Parathyroid adenoma (tissue), 2 donors: ENCODE measurements around the gene ZMYND8.
"Not testable (repeated sequence)": the region's sequence is repeated elsewhere in the genome, so short reads cannot be mapped to it uniquely, and the experiment has no call there.

Experiments used
- H2AFZ ChIP-seq: fragments of 300-600 bp; sonication (generic); one replicate; pipeline ENCODE4 v1.7.0; 2017; ENCODE audit warnings: antibody characterized with exemption, mild to moderate bottlenecking
- H3K27ac ChIP-seq: fragments of 300-600 bp; sonication (generic); one replicate; pipeline ENCODE4 v1.7.0; 2017
- H3K27me3 ChIP-seq: fragments of 300-600 bp; sonication (generic); one replicate; pipeline ENCODE4 v1.7.0; 2017; ENCODE audit warnings: low read length; ENCODE audit not compliant: control insufficient read depth, insufficient read depth
- H3K36me3 ChIP-seq: fragments of 300-600 bp; sonication (generic); one replicate; pipeline ENCODE4 v1.7.0; 2017; ENCODE audit warnings: low read length; ENCODE audit not compliant: control insufficient read depth, insufficient read depth
- H3K4me1 ChIP-seq: fragments of 300-600 bp; sonication (generic); one replicate; pipeline ENCODE4 v1.7.0; 2017; ENCODE audit warnings: control low read depth
- H3K4me2 ChIP-seq: fragments of 300-600 bp; sonication (generic); one replicate; pipeline ENCODE4 v1.7.0; 2017; ENCODE audit warnings: low read length
- H3K4me3 ChIP-seq: fragments of 300-600 bp; sonication (generic); one replicate; pipeline ENCODE4 v1.7.0; 2017; ENCODE audit warnings: low read depth, low read length
- H3K79me2 ChIP-seq: fragments of 300-600 bp; sonication (generic); one replicate; pipeline ENCODE4 v1.7.0; 2017; ENCODE audit warnings: control low read depth
- H3K9ac ChIP-seq: fragments of 300-600 bp; sonication (generic); one replicate; pipeline ENCODE4 v1.7.0; 2017; ENCODE audit warnings: mild to moderate bottlenecking
- H3K9me3 ChIP-seq: fragments of 300-600 bp; sonication (generic); one replicate; pipeline ENCODE4 v1.7.0; 2017; ENCODE audit warnings: low read length; ENCODE audit not compliant: control insufficient read depth
- TF ChIP-seq, protein P1 (sequence below): fragments of 300-600 bp; sonication (generic); IDR thresholded peaks from one replicate; pipeline ENCODE4 v1.7.0; 2017; ENCODE audit warnings: antibody characterized with exemption, mild to moderate bottlenecking
- donor health status: primary hyperparathyroidism.

The ZMYND8 gene

DNA sequence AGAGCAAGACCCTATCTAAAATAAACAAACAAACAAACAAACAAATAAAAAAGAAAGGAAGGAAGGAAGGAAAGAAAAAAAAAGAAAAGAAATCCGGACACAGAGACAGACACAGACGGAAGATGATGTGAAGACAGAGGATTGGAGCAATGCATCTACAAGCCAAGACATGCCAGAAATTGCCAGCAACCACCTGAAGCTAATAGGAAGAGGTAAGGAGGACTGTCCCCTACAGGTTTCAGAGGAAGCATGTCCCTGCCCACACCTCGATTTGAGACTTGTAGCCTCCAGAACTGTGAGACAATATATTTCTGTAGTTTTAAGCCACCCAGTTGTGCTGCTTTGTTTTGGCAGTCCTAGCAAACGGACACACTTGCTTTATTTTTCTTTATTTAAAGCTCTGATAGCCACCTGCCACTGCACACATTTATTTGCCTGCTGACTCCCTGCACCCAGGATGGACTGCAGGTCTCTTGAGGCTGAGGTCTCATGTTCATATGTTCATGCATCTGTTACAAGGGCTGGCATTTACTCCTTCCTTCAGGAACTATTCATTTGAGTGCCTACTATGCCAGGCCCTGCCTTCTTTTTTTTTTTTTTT, 20.7 kb upstream of the ZMYND8 start:
- H3K9ac ChIP-seq, result no peak overlapping the region
- no peaks in the 10 kb centered on the region for H3K4me1 ChIP-seq
- no peaks in the 10 kb centered on the region for H3K79me2 ChIP-seq
- peak overlapping the region; percentile 42 for H2AFZ ChIP-seq
- H3K4me3 ChIP-seq, result no peak overlapping the region
- H3K27ac ChIP-seq, result no peak overlapping the region
- H3K4me2 ChIP-seq, result no peak overlapping the region
- TF ChIP-seq, protein P1, sequence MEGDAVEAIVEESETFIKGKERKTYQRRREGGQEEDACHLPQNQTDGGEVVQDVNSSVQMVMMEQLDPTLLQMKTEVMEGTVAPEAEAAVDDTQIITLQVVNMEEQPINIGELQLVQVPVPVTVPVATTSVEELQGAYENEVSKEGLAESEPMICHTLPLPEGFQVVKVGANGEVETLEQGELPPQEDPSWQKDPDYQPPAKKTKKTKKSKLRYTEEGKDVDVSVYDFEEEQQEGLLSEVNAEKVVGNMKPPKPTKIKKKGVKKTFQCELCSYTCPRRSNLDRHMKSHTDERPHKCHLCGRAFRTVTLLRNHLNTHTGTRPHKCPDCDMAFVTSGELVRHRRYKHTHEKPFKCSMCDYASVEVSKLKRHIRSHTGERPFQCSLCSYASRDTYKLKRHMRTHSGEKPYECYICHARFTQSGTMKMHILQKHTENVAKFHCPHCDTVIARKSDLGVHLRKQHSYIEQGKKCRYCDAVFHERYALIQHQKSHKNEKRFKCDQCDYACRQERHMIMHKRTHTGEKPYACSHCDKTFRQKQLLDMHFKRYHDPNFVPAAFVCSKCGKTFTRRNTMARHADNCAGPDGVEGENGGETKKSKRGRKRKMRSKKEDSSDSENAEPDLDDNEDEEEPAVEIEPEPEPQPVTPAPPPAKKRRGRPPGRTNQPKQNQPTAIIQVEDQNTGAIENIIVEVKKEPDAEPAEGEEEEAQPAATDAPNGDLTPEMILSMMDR, result no peak
- H3K27me3 ChIP-seq, result no peaks in the 10 kb centered on the region
- no peaks in the 10 kb centered on the region for H3K36me3 ChIP-seq
- no peaks in the 10 kb centered on the region for H3K9me3 ChIP-seq

DNA sequence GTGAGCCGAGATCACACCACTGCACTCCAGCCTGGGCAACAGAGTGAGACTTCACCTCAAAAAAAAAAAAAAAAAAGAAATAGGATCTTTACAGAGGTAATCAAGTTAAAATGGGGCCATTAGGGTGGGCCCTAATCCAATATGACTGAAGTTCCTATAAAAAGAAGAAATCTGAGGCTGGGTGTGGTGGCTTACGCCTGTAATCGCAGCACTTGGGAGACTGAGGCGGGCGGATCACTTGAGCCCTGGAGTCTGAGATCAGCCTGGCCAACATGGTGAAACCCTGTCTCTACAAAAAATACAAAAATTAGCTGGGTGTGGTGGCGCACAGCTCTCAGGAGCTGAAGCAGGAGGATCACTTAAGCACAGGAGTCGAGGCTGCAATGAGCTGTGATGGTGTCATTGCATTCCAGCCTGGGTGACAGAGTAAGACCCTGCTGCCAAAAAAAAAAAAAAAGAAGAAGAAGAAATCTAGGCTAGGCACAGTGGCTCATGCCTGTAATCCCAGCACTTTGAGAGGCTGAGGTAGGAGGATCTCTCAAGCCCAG, 19.7 kb upstream of the ZMYND8 start:
- not testable (repeated sequence) for H3K4me3 ChIP-seq, H3K4me1 ChIP-seq, H3K27me3 ChIP-seq, H3K9ac ChIP-seq, H3K36me3 ChIP-seq, H3K4me2 ChIP-seq, H3K27ac ChIP-seq, H3K79me2 ChIP-seq, H3K9me3 ChIP-seq, H2AFZ ChIP-seq

DNA sequence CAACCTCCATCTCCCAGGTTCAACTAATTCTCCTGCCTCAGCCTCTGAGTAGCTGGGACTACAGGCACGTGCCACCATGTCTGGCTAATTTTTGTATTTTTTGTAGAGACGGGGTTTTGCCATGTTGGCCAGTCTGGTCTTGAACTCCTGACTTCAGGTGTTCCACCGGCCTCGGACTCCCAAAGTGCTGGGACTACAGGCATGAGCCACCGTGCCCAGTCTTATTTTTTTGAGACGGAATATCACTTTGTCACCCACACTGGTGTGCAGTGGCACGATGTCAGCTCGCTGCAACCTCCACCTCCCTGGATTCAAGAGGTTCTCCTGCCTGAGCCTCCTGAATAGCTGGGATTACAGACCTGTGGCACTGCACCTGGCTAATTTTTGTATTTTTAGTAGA, 17.6 kb upstream of the ZMYND8 start:
- H3K27ac ChIP-seq, result not testable (repeated sequence)

DNA sequence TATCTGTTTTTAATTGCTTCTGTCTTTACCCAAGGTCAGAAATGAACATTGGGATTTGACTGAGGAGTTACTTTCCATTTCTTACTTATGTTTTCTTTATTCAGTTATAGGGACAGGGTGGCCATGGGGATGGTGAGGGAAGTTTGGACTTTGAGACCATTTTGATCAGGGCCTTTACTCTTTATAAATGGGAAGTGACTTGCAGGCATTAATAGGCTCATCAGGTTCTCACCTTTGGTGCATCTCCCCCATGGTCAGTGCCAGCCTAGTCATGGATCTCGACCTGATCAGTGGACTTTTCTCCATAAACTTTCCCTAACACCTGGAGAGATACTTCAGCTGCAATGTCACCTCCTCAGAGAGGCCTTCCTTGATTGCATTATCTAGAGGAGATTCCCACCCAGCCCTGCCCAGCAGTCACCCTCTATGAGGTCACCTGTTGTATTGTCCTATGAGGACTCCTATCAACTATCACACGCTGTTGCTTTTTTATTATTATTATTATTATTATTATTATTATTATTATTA, 16.8 kb upstream of the ZMYND8 start:
- TF ChIP-seq, protein P1, result no peak
- H3K9ac ChIP-seq, result no peak overlapping the region

More for the DNA sequence above, 17.6 kb upstream of the ZMYND8 start:
- H3K36me3 ChIP-seq, H3K27me3 ChIP-seq, H3K9me3 ChIP-seq, H3K4me3 ChIP-seq, H3K4me1 ChIP-seq, H2AFZ ChIP-seq, H3K9ac ChIP-seq, H3K4me2 ChIP-seq, H3K79me2 ChIP-seq: not testable (repeated sequence)

DNA sequence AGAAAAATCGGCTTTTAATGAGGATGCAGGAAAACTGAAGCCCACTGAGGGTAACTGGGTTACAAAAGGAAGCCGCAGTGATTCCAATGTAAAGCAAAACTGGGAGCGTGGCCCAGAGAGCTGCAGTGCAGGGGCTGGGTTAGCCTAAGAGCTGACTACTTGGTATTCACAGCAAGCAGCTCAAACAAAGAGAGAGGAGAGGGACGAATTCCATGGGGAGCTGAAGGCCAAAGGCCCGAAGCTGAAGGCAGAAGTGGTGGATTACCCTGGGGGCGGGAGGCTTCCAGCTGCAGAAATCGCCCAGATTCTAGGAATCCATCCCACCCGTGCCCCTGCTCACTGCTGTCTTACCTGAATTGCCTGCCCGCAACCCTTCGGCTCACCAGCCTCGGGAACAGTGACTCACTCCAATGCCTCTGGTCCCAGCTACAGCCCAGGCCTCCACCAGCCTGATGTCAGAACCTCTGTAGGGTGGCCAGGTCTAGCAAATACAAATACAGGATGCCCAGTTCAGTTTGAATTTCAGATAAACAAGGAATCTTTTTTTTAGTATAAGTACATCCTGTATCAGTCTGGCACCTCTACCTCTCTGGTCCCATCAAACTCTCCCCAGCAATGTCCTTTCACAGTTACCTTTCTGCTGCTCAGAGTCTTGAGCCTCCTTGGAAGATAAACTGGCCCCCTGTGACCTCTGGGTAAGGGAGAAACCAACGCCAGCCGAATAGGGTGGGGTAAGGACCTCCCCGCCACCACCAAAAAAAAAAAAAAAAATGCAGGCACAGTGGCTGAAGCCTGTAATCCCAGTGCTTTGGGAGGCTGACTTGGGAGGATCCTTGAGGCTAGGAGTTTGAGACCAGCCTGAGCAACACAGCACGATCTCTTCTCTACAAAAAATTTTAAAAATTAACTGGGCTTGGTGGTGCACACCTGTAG, 14.6 kb upstream of the ZMYND8 start:
- Histone ChIP-seq H3K4me1 (no peaks in the 10 kb centered on the region), H3K4me2 (no peak overlapping the region), H3K36me3 (no peaks in the 10 kb centered on the region), H3K9ac (no peak overlapping the region), H3K27ac (no peak overlapping the region), H3K79me2 (no peaks in the 10 kb centered on the region), H2AFZ (no peak overlapping the region), H3K4me3 (no peak overlapping the region), H3K27me3 (no peaks in the 10 kb centered on the region), H3K9me3 (no peaks in the 10 kb centered on the region)
- TF ChIP-seq, protein P1, result no peak

More for the DNA sequence above, 16.8 kb upstream of the ZMYND8 start:
- no peak overlapping the region for H3K4me2 ChIP-seq
- no peaks in the 10 kb centered on the region for H3K36me3 ChIP-seq
- no peaks in the 10 kb centered on the region for H3K27me3 ChIP-seq
- no peaks in the 10 kb centered on the region for H3K4me1 ChIP-seq
- no peaks in the 10 kb centered on the region for H3K79me2 ChIP-seq
- no peaks in the 10 kb centered on the region for H3K9me3 ChIP-seq
- no peak overlapping the region for H3K27ac ChIP-seq
- no peak overlapping the region for H3K4me3 ChIP-seq
- H2AFZ ChIP-seq, result no peak overlapping the region
